K562 (cell line): ENCODE measurements around the gene SYNCRIP.

Source experiments
- CHD1 ChIP-seq: fragments of 200-600 bp; sonication (generic); IDR thresholded peaks from one replicate; pipeline ENCODE4 v1.6.1; 2012; ENCODE audit warnings: mild to moderate bottlenecking, moderate library complexity, low read length, inconsistent platforms
- EZH2 ChIP-seq: IDR thresholded peaks from 2 replicates; pipeline ENCODE4 v1.6.1; 2012; ENCODE audit warnings: low read depth, mild to moderate bottlenecking, inconsistent platforms, low read length, borderline replicate concordance
- GTF2F1 ChIP-seq: IDR thresholded peaks from 2 replicates; pipeline ENCODE4 v1.6.1; 2011; ENCODE audit warnings: low read depth, low read length, improper control_type of control experiment
- HOMEZ ChIP-seq: fragments of 250-450 bp; sonication (Bioruptor Pico); IDR thresholded peaks from 2 replicates; pipeline ENCODE4 v1.4.0; 2020; ENCODE audit warnings: mild to moderate bottlenecking, moderate library complexity
- KLF16 ChIP-seq: IDR thresholded peaks from 2 replicates; pipeline ENCODE4 v1.6.1; 2016; ENCODE audit warnings: antibody characterized with exemption
- NR2C1 ChIP-seq, 2 experiments: fragments of 450-650 bp; IDR thresholded peaks; 2 replicates each; pipeline ENCODE4 v1.6.1; 2017; ENCODE audit warnings: mild to moderate bottlenecking in 2 of 2, antibody characterized with exemption in 1 of 2, inconsistent platforms in 1 of 2, missing compliant biosample characterization in 1 of 2, missing genetic modification characterization in 1 of 2
- ZNF354B ChIP-seq: fragments of 250-450 bp; sonication (Bioruptor Pico); IDR thresholded peaks from 2 replicates; pipeline ENCODE4 v1.4.0; 2020
- ZNF668 ChIP-seq: fragments of 250-450 bp; sonication (Bioruptor Pico); IDR thresholded peaks from 2 replicates; pipeline ENCODE4 v1.8.0; 2022; ENCODE audit warnings: mild to moderate bottlenecking, inconsistent platforms
- TF ChIP-seq, protein P1 (sequence below), 3 experiments: IDR thresholded peaks in 2 of 3; conservative IDR thresholded peaks in 1 of 3; 2 replicates each; pipeline ENCODE4 v1.5.1; 2011 to 2012; ENCODE audit warnings: low read length in 3 of 3, mild to moderate bottlenecking in 3 of 3, control low read depth in 2 of 3, improper control_type of control experiment in 1 of 3, inconsistent platforms in 1 of 3, low read depth in 1 of 3, mixed read lengths in 1 of 3, moderate library complexity in 1 of 3; ENCODE audit not compliant: insufficient read depth in 2 of 3
- TF ChIP-seq, protein P2 (sequence below): sonication (generic); formaldehyde crosslinking; IDR thresholded peaks from 2 replicates; pipeline ENCODE4 v1.8.0; 2022; ENCODE audit warnings: missing genetic modification reagents, mild to moderate bottlenecking, borderline replicate concordance
- TF ChIP-seq, protein P3 (sequence below): sonication (generic); formaldehyde crosslinking; IDR thresholded peaks from 2 replicates; pipeline ENCODE4 v1.5.0; 2020; ENCODE audit warnings: missing genetic modification reagents

DNA sequence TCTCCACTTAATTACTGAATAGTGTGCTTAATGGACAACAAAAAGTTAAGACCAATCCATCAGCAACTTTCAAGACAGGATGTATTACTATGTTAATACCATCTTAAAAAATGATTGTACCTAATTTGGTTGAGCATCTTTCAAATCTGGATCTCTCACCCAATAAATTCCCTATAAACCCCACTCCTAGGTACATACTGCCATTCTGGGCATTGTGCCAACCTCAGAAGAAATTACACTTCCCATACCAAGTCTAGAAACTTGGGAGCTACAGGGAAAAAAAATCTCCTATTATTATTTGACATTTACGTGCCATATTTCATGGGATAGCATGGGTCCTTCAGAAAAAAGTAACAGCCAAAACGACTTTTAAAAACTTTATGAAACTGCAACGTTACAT is 5.1 kb downstream of the SYNCRIP start:
- TF ChIP-seq HOMEZ (CRISPR knock-in tag): no peak
- TF ChIP-seq ZNF668 (CRISPR knock-in tag): no peak
- TF ChIP-seq, protein P1, sequence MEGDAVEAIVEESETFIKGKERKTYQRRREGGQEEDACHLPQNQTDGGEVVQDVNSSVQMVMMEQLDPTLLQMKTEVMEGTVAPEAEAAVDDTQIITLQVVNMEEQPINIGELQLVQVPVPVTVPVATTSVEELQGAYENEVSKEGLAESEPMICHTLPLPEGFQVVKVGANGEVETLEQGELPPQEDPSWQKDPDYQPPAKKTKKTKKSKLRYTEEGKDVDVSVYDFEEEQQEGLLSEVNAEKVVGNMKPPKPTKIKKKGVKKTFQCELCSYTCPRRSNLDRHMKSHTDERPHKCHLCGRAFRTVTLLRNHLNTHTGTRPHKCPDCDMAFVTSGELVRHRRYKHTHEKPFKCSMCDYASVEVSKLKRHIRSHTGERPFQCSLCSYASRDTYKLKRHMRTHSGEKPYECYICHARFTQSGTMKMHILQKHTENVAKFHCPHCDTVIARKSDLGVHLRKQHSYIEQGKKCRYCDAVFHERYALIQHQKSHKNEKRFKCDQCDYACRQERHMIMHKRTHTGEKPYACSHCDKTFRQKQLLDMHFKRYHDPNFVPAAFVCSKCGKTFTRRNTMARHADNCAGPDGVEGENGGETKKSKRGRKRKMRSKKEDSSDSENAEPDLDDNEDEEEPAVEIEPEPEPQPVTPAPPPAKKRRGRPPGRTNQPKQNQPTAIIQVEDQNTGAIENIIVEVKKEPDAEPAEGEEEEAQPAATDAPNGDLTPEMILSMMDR (IDR thresholded peaks at IDR 0.05 in 2 of 3, conservative IDR thresholded peaks at IDR 0.05 in 1 of 3; ENCODE audit: insufficient read depth in 2 of 3, low read depth in 1 of 3, low read length in 3 of 3): no peak
- TF ChIP-seq CHD1: no peak
- TF ChIP-seq, protein P2, sequence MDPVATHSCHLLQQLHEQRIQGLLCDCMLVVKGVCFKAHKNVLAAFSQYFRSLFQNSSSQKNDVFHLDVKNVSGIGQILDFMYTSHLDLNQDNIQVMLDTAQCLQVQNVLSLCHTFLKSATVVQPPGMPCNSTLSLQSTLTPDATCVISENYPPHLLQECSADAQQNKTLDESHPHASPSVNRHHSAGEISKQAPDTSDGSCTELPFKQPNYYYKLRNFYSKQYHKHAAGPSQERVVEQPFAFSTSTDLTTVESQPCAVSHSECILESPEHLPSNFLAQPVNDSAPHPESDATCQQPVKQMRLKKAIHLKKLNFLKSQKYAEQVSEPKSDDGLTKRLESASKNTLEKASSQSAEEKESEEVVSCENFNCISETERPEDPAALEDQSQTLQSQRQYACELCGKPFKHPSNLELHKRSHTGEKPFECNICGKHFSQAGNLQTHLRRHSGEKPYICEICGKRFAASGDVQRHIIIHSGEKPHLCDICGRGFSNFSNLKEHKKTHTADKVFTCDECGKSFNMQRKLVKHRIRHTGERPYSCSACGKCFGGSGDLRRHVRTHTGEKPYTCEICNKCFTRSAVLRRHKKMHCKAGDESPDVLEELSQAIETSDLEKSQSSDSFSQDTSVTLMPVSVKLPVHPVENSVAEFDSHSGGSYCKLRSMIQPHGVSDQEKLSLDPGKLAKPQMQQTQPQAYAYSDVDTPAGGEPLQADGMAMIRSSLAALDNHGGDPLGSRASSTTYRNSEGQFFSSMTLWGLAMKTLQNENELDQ (CRISPR knock-in tag): no peak
- no peak for TF ChIP-seq GTF2F1
- no peak for TF ChIP-seq EZH2
- TF ChIP-seq, protein P3, sequence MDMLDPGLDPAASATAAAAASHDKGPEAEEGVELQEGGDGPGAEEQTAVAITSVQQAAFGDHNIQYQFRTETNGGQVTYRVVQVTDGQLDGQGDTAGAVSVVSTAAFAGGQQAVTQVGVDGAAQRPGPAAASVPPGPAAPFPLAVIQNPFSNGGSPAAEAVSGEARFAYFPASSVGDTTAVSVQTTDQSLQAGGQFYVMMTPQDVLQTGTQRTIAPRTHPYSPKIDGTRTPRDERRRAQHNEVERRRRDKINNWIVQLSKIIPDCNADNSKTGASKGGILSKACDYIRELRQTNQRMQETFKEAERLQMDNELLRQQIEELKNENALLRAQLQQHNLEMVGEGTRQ (CRISPR knock-in tag): no peak
- no peak for TF ChIP-seq KLF16
- no peak for TF ChIP-seq ZNF354B
- TF ChIP-seq NR2C1 (IDR thresholded peaks at IDR 0.05): no peak
- TF ChIP-seq NR2C1 (tag; IDR thresholded peaks at IDR 0.05): no peak
